A673 (cell line): ENCODE results near the gene MINDY4. TPM values are rescaled to one million over a fixed set of nuclear protein-coding genes. Genes with fewer than 3 reads are reported as not detected.

ENCODE experiments used
- BruUV-seq: library from RNA; stranded (reverse); fragments of 400-500 nt; replicated peaks from 2 replicates; lab custom pipeline; 2021; lab: Mats Ljungman, UMichigan
- CTCF ChIA-PET: fragments of 300-600 bp; sonication (Branson Sonifier 250); formaldehyde crosslinking; loops from one replicate; lab custom pipeline; 2022; ENCODE audit warnings: antibody characterized with exemption; lab: Charles Lee
- POLR2A ChIA-PET: fragments of 300-600 bp; sonication (Branson Sonifier 250); formaldehyde crosslinking; loops from one replicate; lab custom pipeline; 2022; ENCODE audit warnings: antibody characterized with exemption; ENCODE audit not compliant: low non-redundant PET; lab: Charles Lee
- DNase-seq: peaks from one replicate; pipeline ENCODE4 v3.0.0-alpha.2; 2015; ENCODE audit warnings: low spot score
- H3K27ac ChIP-seq: fragments of 200-600 bp; sonication (generic); 2 replicates; pipeline ENCODE4 v1.5.1; 2016; ENCODE audit warnings: mixed run types, low read depth, mild to moderate bottlenecking, mixed read lengths, antibody characterized with exemption, low read length; ENCODE audit not compliant: poor library complexity, severe bottlenecking
- H3K27me3 ChIP-seq: fragments of 200-600 bp; sonication (generic); replicated peaks from 2 replicates; pipeline ENCODE4 v1.6.1; 2017; ENCODE audit warnings: mixed run types, low read depth, mild to moderate bottlenecking, mixed read lengths, antibody characterized with exemption, low read length; ENCODE audit not compliant: insufficient read depth, poor library complexity
- H3K36me3 ChIP-seq: fragments of 200-600 bp; sonication (generic); 2 replicates; pipeline ENCODE4 v1.6.1; 2016; ENCODE audit warnings: mixed run types, mild to moderate bottlenecking, mixed read lengths, antibody characterized with exemption, low read length; ENCODE audit not compliant: insufficient read depth, poor library complexity, severe bottlenecking
- H3K4me1 ChIP-seq: fragments of 200-600 bp; sonication (generic); 2 replicates; pipeline ENCODE4 v1.6.1; 2017; ENCODE audit warnings: mixed run types, mild to moderate bottlenecking, mixed read lengths, antibody characterized with exemption, low read length; ENCODE audit not compliant: insufficient read depth, poor library complexity, severe bottlenecking
- H3K4me3 ChIP-seq: fragments of 200-600 bp; sonication (generic); 2 replicates; pipeline ENCODE4 v1.5.1; 2016; ENCODE audit warnings: low read depth, mixed run types, mild to moderate bottlenecking, mixed read lengths, low read length; ENCODE audit not compliant: poor library complexity, severe bottlenecking
- H3K9me3 ChIP-seq: fragments of 200-600 bp; sonication (generic); 2 replicates; pipeline ENCODE4 v1.6.1; 2016; ENCODE audit warnings: mixed run types, low read depth, mild to moderate bottlenecking, mixed read lengths, antibody characterized with exemption, low read length; ENCODE audit not compliant: poor library complexity, severe bottlenecking
- CTCF ChIP-seq: fragments of 300-800, 200-600 bp; sonication (generic); conservative IDR thresholded peaks from 2 replicates; pipeline ENCODE4 v1.5.1; 2017; ENCODE audit warnings: low read depth, mild to moderate bottlenecking, antibody characterized with exemption, low read length, moderate library complexity, mixed read lengths
- EZH2 ChIP-seq: fragments of 200-600 bp; sonication (generic); IDR thresholded peaks from 2 replicates; pipeline ENCODE4 v1.6.1; 2017; ENCODE audit warnings: borderline replicate concordance, low read depth, mild to moderate bottlenecking, mixed read lengths, antibody characterized with exemption, low read length; ENCODE audit not compliant: poor library complexity, severe bottlenecking
- intact Hi-C: fragments of 100-400 bp; cut with micrococcal nuclease; formaldehyde crosslinking; loops from one replicate; pipeline ENCODE4 v1.10.0; 2022; ENCODE audit not compliant: unreplicated experiment
- total RNA-seq: library from RNA; stranded (reverse); gene quantifications from 2 replicates; pipeline ENCODE4 v1.2.3, GENCODE V29; 2021

Gene MINDY4
- total RNA-seq, 1 experiment from 2014 or later, result 3.8 TPM

- Histone ChIP-seq H3K27ac (no peak overlapping the region), H3K27me3 (no peaks in the 10 kb centered on the region), H3K9me3 (no peaks in the 10 kb centered on the region), H3K36me3 (no peaks in the 10 kb centered on the region), H3K4me3 (no peak overlapping the region), H3K4me1 (no peaks in the 10 kb centered on the region)
- intact Hi-C loops, result no loop called here
- no peak for DNase-seq
- POLR2A ChIA-PET, result no interaction called here
- TF ChIP-seq EZH2, result no peak
- CTCF ChIA-PET, result interaction anchor here (1.2 kb wide), 1 partner anchor 14 kb away, joined by 4 read pairs; no protein-coding TSS in a partner anchor
- no TSS peak for BruUV-seq
These were observed 153.4 kb downstream of the MINDY4 start for GRCh38 chr7:30924624-30925023.

DNA sequence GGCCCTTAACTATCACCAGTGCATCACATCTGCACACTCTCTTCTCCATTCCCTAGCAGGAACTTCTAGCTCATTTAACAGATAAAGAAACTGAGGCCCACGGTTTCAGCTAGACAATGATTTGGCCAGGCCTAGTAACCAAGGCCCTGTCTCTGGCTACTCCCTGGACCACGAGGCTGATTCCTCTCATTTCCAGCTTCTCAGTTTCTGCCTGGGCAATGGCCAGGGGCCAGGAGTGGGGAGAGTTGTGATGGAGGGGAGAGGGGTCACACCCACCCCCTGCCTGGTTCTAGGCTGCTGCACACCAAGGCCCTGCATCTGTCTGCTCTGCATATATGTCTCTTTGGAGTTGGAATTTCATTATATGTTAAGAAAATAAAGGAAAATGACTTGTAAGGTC lies 153.9 kb downstream of the MINDY4 start:
- H3K27me3 ChIP-seq, result no peaks in the 10 kb centered on the region
- no peak for DNase-seq
- H3K27ac ChIP-seq, result no peak overlapping the region
- H3K36me3 ChIP-seq, result no peaks in the 10 kb centered on the region
- intact Hi-C loops, result no loop called here
- POLR2A ChIA-PET, result no interaction called here
- no TSS peak for BruUV-seq
- H3K9me3 ChIP-seq, result no peaks in the 10 kb centered on the region
- H3K4me1 ChIP-seq, result no peaks in the 10 kb centered on the region
- CTCF ChIA-PET, result no interaction called here
- no peak for TF ChIP-seq EZH2
- TF ChIP-seq CTCF, result no peak
- H3K4me3 ChIP-seq, result no peak overlapping the region

GRCh38 chr7:30925913-30926312 lies 154.7 kb downstream of the MINDY4 start:
- Histone ChIP-seq H3K4me3 (no peak overlapping the region), H3K4me1 (no peaks in the 10 kb centered on the region), H3K36me3 (no peaks in the 10 kb centered on the region), H3K27me3 (no peaks in the 10 kb centered on the region), H3K27ac (no peak overlapping the region), H3K9me3 (no peaks in the 10 kb centered on the region)
- CTCF ChIA-PET, result no interaction called here
- TF ChIP-seq CTCF, result no peak
- TF ChIP-seq EZH2, result no peak
- no peak for DNase-seq
- intact Hi-C loops, result no loop called here
- POLR2A ChIA-PET, result no interaction called here
- no TSS peak for BruUV-seq

GRCh38 chr7:30926313-30926712 lies 155.1 kb downstream of the MINDY4 start:
- Histone ChIP-seq H3K9me3 (no peaks in the 10 kb centered on the region), H3K36me3 (no peaks in the 10 kb centered on the region), H3K27ac (no peak overlapping the region), H3K4me1 (no peaks in the 10 kb centered on the region), H3K4me3 (no peak overlapping the region), H3K27me3 (no peaks in the 10 kb centered on the region)
- ChIA-PET POLR2A (no interaction called here), CTCF (no interaction called here)
- BruUV-seq, result no TSS peak
- no peak for DNase-seq
- intact Hi-C loops, result no loop called here
- TF ChIP-seq EZH2, result no peak
- TF ChIP-seq CTCF, result no peak
